ENCODE results near the gene CYS1. TPM values are rescaled to one million over a fixed set of nuclear protein-coding genes. Genes with fewer than 3 reads are reported as not detected.
A peak's percentile ranks its signal among the peaks of the same experiment; 100 is the strongest.

The CYS1 gene
- total and polyA plus RNA-seq, 2 of the 13 experiments (the other 11 are each of a cell fraction or from before 2014, with no cell fraction given): 0.04 TPM; not detected in 1

DNA sequence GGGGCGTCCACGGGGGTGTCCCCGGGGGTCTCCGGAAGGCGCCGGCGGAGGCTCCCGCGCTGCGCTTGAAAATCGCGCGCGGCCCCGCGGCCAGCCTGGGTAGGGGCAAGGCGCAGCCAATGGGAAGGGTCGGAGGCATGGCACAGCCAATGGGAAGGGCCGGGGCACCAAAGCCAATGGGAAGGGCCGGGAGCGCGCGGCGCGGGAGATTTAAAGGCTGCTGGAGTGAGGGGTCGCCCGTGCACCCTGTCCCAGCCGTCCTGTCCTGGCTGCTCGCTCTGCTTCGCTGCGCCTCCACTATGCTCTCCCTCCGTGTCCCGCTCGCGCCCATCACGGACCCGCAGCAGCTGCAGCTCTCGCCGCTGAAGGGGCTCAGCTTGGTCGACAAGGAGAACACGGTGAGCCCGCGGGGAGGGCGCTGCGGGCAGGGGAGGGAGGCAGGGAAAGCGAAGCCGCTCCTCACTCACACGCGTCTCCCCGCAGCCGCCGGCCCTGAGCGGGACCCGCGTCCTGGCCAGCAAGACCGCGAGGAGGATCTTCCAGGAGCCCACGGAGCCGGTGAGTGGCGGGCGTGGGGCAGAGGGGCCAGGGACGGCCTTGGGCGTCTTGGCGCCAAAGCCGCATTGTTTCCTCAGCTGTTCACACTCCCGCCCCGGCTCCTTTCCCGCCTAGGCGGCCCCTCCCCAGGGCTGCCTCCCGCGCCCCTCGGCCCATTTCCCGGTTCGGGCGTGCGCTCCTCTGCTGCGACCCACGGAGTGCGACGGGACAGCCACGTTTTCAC, 42.5 kb upstream of the CYS1 start, which contains the start of gene RRM2 (continued):
- TF ChIP-seq, protein P1, sequence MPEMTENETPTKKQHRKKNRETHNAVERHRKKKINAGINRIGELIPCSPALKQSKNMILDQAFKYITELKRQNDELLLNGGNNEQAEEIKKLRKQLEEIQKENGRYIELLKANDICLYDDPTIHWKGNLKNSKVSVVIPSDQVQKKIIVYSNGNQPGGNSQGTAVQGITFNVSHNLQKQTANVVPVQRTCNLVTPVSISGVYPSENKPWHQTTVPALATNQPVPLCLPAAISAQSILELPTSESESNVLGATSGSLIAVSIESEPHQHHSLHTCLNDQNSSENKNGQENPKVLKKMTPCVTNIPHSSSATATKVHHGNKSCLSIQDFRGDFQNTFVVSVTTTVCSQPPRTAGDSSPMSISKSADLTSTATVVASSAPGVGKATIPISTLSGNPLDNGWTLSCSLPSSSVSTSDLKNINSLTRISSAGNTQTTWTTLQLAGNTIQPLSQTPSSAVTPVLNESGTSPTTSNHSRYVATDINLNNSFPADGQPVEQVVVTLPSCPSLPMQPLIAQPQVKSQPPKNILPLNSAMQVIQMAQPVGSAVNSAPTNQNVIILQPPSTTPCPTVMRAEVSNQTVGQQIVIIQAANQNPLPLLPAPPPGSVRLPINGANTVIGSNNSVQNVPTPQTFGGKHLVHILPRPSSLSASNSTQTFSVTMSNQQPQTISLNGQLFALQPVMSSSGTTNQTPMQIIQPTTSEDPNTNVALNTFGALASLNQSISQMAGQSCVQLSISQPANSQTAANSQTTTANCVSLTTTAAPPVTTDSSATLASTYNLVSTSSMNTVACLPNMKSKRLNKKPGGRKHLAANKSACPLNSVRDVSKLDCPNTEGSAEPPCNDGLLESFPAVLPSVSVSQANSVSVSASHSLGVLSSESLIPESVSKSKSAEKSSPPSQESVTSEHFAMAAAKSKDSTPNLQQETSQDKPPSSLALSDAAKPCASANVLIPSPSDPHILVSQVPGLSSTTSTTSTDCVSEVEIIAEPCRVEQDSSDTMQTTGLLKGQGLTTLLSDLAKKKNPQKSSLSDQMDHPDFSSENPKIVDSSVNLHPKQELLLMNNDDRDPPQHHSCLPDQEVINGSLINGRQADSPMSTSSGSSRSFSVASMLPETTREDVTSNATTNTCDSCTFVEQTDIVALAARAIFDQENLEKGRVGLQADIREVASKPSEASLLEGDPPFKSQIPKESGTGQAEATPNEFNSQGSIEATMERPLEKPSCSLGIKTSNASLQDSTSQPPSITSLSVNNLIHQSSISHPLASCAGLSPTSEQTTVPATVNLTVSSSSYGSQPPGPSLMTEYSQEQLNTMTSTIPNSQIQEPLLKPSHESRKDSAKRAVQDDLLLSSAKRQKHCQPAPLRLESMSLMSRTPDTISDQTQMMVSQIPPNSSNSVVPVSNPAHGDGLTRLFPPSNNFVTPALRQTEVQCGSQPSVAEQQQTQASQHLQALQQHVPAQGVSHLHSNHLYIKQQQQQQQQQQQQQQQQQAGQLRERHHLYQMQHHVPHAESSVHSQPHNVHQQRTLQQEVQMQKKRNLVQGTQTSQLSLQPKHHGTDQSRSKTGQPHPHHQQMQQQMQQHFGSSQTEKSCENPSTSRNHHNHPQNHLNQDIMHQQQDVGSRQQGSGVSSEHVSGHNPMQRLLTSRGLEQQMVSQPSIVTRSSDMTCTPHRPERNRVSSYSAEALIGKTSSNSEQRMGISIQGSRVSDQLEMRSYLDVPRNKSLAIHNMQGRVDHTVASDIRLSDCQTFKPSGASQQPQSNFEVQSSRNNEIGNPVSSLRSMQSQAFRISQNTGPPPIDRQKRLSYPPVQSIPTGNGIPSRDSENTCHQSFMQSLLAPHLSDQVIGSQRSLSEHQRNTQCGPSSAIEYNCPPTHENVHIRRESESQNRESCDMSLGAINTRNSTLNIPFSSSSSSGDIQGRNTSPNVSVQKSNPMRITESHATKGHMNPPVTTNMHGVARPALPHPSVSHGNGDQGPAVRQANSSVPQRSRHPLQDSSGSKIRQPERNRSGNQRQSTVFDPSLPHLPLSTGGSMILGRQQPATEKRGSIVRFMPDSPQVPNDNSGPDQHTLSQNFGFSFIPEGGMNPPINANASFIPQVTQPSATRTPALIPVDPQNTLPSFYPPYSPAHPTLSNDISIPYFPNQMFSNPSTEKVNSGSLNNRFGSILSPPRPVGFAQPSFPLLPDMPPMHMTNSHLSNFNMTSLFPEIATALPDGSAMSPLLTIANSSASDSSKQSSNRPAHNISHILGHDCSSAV (CRISPR knock-in tag; IDR thresholded peaks at IDR 0.05; ENCODE audit: borderline replicate concordance): no peak; the same call in 1 of the 2 replicates
- TF ChIP-seq ZNF839 (CRISPR knock-in tag; IDR thresholded peaks at IDR 0.05; ENCODE audit: borderline replicate concordance) (peak; percentile 60; the same call in 1 of the 2 replicates), NR3C1 (CRISPR knock-in tag; IDR thresholded peaks at IDR 0.05) (0 out of 2 replicates have a peak, but pooled peaks have one; percentile 29), U2AF2 (IDR thresholded peaks at IDR 0.05; ENCODE audit: low read depth, low read length) (no peak), AGO1 (IDR thresholded peaks at IDR 0.05; ENCODE audit: low read depth, low read length, poor library complexity, severe bottlenecking) (peak; percentile 76), SNAPC2 (CRISPR knock-in tag; IDR thresholded peaks at IDR 0.05) (peak; percentile 98; the same call in 1 of the 2 replicates), MATR3 (CRISPR knock-in tag; IDR thresholded peaks at IDR 0.05) (no peak), ZNF230 (CRISPR knock-in tag; IDR thresholded peaks at IDR 0.05) (peak; percentile 84; the same call in 1 of the 2 replicates), ISL2 (CRISPR knock-in tag; IDR thresholded peaks at IDR 0.05) (peak; percentile 74), UBTF (CRISPR knock-in tag; IDR thresholded peaks at IDR 0.05) (no peak; the same call in 1 of the 2 replicates), IRF1 (CRISPR knock-in tag; IDR thresholded peaks at IDR 0.05; ENCODE audit: low read depth) (0 out of 2 replicates have a peak, but pooled peaks have one; percentile 18), YEATS2 (CRISPR knock-in tag; IDR thresholded peaks at IDR 0.05; ENCODE audit: borderline replicate concordance) (no peak), HNRNPL (IDR thresholded peaks at IDR 0.05; ENCODE audit: low read depth, low read length) (no peak), CBX2 (IDR thresholded peaks at IDR 0.05; ENCODE audit: low read depth, low read length) (no peak), CBX2 (CRISPR knock-in tag; IDR thresholded peaks at IDR 0.05; ENCODE audit: low read depth) (peak; percentile 86)
- TF ChIP-seq, protein P2, sequence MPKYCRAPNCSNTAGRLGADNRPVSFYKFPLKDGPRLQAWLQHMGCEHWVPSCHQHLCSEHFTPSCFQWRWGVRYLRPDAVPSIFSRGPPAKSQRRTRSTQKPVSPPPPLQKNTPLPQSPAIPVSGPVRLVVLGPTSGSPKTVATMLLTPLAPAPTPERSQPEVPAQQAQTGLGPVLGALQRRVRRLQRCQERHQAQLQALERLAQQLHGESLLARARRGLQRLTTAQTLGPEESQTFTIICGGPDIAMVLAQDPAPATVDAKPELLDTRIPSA (CRISPR knock-in tag; IDR thresholded peaks at IDR 0.05; ENCODE audit: borderline replicate concordance): peak; percentile 75; the same call in 1 of the 2 replicates

Data from HepG2 (cell line).